IMR-90 (cell line): ENCODE measurements around the gene P2RX7. TPM values are rescaled to one million over a fixed set of nuclear protein-coding genes. Genes with fewer than 3 reads are reported as not detected.

ENCODE experiments used
- ATAC-seq: fragments of 200-7000 bp; cut with Tn5 transposase; 2 replicates; pipeline ENCODE4 v1.9.1; 2020; ENCODE audit warnings: low read depth, mild to moderate bottlenecking, moderate library complexity
- Bru-seq: library from RNA; stranded (reverse); fragments of 400-500 nt; gene quantifications from one replicate; lab custom pipeline; 2021; lab: Mats Ljungman, UMichigan
- BruChase-seq, 2 experiments: library from RNA; stranded (reverse); fragments of 400-500 nt; gene quantifications; one replicate each; lab custom pipeline; 2021; lab: Mats Ljungman, UMichigan
- BruUV-seq: library from RNA; stranded (reverse); fragments of 400-500 nt; replicated peaks from 2 replicates; lab custom pipeline; 2021; lab: Mats Ljungman, UMichigan
- CTCF ChIA-PET: fragments of 300-600 bp; formaldehyde crosslinking; extraction: SDS; loops from one replicate; lab custom pipeline; 2021; ENCODE audit warnings: antibody characterized with exemption; lab: Yijun Ruan, JAX
- POLR2A ChIA-PET: fragments of 300-600 bp; sonication (Branson Sonifier 250); formaldehyde crosslinking; loops from one replicate; lab custom pipeline; 2022; ENCODE audit warnings: antibody characterized with exemption; ENCODE audit not compliant: unreplicated experiment; lab: Charles Lee
- DNase-seq: peaks from one replicate; pipeline ENCODE4 v3.0.0; 2013
- H2AFZ ChIP-seq: replicated peaks from 2 replicates; pipeline ENCODE3; 2013; ENCODE audit warnings: low read length, mild to moderate bottlenecking; ENCODE audit not compliant: poor library complexity
- H2AK5ac ChIP-seq: 2 replicates; pipeline ENCODE4 v1.6.1; 2013; ENCODE audit warnings: low read depth, low read length, inconsistent platforms
- H2AK9ac ChIP-seq: replicated peaks from 2 replicates; pipeline ENCODE3; 2013; ENCODE audit warnings: mild to moderate bottlenecking, low read depth, low read length, moderate library complexity; ENCODE audit not compliant: poor library complexity
- H2BK120ac ChIP-seq: 2 replicates; pipeline ENCODE4 v1.6.1; 2013; ENCODE audit warnings: low read depth, low read length, inconsistent platforms
- H2BK15ac ChIP-seq: 3 replicates; pipeline ENCODE4 v1.6.1; 2013; ENCODE audit warnings: low read depth, low read length, inconsistent platforms
- H2BK20ac ChIP-seq: 2 replicates; pipeline ENCODE4 v1.6.1; 2013; ENCODE audit warnings: low read depth, mild to moderate bottlenecking, inconsistent platforms, low read length, moderate library complexity
- H2BK5ac ChIP-seq: 2 replicates; pipeline ENCODE4 v1.6.1; 2013; ENCODE audit warnings: mild to moderate bottlenecking, low read depth, low read length, inconsistent platforms; ENCODE audit not compliant: poor library complexity, severe bottlenecking
- H3K14ac ChIP-seq: replicated peaks from 2 replicates; pipeline ENCODE4 v1.6.1; 2013; ENCODE audit warnings: low read depth, low read length, inconsistent platforms
- H3K18ac ChIP-seq: 2 replicates; pipeline ENCODE4 v1.6.1; 2013; ENCODE audit warnings: low read depth, low read length, control low read depth
- H3K23ac ChIP-seq: 2 replicates; pipeline ENCODE4 v1.6.1; 2013; ENCODE audit warnings: low read depth, low read length, inconsistent platforms
- H3K27ac ChIP-seq: 2 replicates; pipeline ENCODE4 v1.5.1; 2013; ENCODE audit warnings: mild to moderate bottlenecking, control low read depth, low read length; ENCODE audit not compliant: insufficient read depth
- H3K27me3 ChIP-seq: 2 replicates; pipeline ENCODE4 v1.6.1; 2013; ENCODE audit warnings: low read length; ENCODE audit not compliant: control insufficient read depth, insufficient read depth
- H3K36me3 ChIP-seq: 2 replicates; pipeline ENCODE4 v1.6.1; 2013; ENCODE audit warnings: low read length, mixed read lengths; ENCODE audit not compliant: control insufficient read depth, insufficient read depth
- H3K4ac ChIP-seq: 2 replicates; pipeline ENCODE4 v1.6.1; 2013; ENCODE audit warnings: low read depth, low read length, inconsistent platforms
- H3K4me1 ChIP-seq: 2 replicates; pipeline ENCODE4 v1.6.1; 2013; ENCODE audit warnings: low read length, mixed read lengths; ENCODE audit not compliant: control insufficient read depth, insufficient read depth
- H3K4me2 ChIP-seq: 2 replicates; pipeline ENCODE4 v1.6.1; 2013; ENCODE audit warnings: low read depth, mild to moderate bottlenecking, control low read depth, low read length, moderate library complexity
- H3K4me3 ChIP-seq: 2 replicates; pipeline ENCODE4 v1.5.1; 2013; ENCODE audit warnings: low read depth, mild to moderate bottlenecking, control low read depth, low read length, moderate library complexity; ENCODE audit not compliant: insufficient read depth
- H3K56ac ChIP-seq: 2 replicates; pipeline ENCODE4 v1.6.1; 2013; ENCODE audit warnings: low read length, inconsistent platforms; ENCODE audit not compliant: insufficient read depth; ENCODE audit errors: extremely low read depth
- H3K79me1 ChIP-seq, 2 experiments: 2 replicates each; pipeline ENCODE4 v1.6.1; 2013; ENCODE audit warnings: low read length in 2 of 2, inconsistent platforms in 1 of 2, low read depth in 1 of 2
- H3K9ac ChIP-seq: 2 replicates; pipeline ENCODE4 v1.6.1; 2013; ENCODE audit warnings: low read depth, low read length, control low read depth
- H3K9me1 ChIP-seq: 2 replicates; pipeline ENCODE4 v1.6.1; 2013; ENCODE audit warnings: low read length, inconsistent platforms; ENCODE audit not compliant: insufficient read depth
- H3K9me3 ChIP-seq: 2 replicates; pipeline ENCODE4 v1.6.1; 2013; ENCODE audit warnings: low read length; ENCODE audit not compliant: control insufficient read depth, insufficient read depth
- H4K20me1 ChIP-seq: 2 replicates; pipeline ENCODE4 v1.6.1; 2013; ENCODE audit warnings: low read length, inconsistent platforms; ENCODE audit not compliant: insufficient read depth
- H4K5ac ChIP-seq: 2 replicates; pipeline ENCODE4 v1.6.1; 2013; ENCODE audit warnings: mild to moderate bottlenecking, low read depth, low read length, control low read depth
- H4K8ac ChIP-seq, 2 experiments: 2 replicates each; pipeline ENCODE4 v1.6.1; 2013; ENCODE audit warnings: low read depth in 2 of 2, low read length in 2 of 2, control low read depth in 1 of 2, inconsistent platforms in 1 of 2
- H4K91ac ChIP-seq: 2 replicates; pipeline ENCODE4 v1.6.1; 2013; ENCODE audit warnings: low read depth, low read length, inconsistent platforms; ENCODE audit not compliant: insufficient read depth
- MXI1 ChIP-seq: IDR thresholded peaks from 2 replicates; pipeline ENCODE4 v1.6.1; 2012; ENCODE audit warnings: low read depth, mild to moderate bottlenecking, low read length, moderate library complexity, borderline replicate concordance
- RCOR1 ChIP-seq: IDR thresholded peaks from 2 replicates; pipeline ENCODE4 v1.6.1; 2012; ENCODE audit warnings: mild to moderate bottlenecking, low read length, improper control_type of control experiment; ENCODE audit not compliant: insufficient replicate concordance
- WGBS, 2 experiments: methylation state at CpG; one replicate each; pipeline versions ENCODE4 v1.1.5 to v1.1.7; 2013; ENCODE audit warnings: missing lambda C conversion rate in 2 of 2; ENCODE audit not compliant: insufficient read length in 1 of 2; ENCODE audit errors: extremely low coverage in 2 of 2; 5-methylcytosine and 5-hydroxymethylcytosine counted together
- dilution Hi-C: fragments of 300-500 bp; cut with HindIII; formaldehyde crosslinking; loops from one replicate; pipeline ENCODE4 v1.14.3; 2018; ENCODE audit warnings: low sequenced_read_pairs; ENCODE audit not compliant: unreplicated experiment
- in situ Hi-C: fragments of 300-500 bp; cut with MboI; formaldehyde crosslinking; loops from 3 replicates; pipeline ENCODE4 v1.14.3; 2019; ENCODE audit warnings: low sequenced_read_pairs, inconsistent platforms, mixed read lengths
- intact Hi-C: fragments of 100-400 bp; cut with micrococcal nuclease; formaldehyde crosslinking; loops from 2 replicates; pipeline ENCODE4 v1.10.0; 2022
- long read RNA-seq: library from polyadenylated mRNA; unstranded; transcript quantifications from one replicate; pipeline ENCODE4 v2.0.0, GENCODE V29; 2021; ENCODE audit not compliant: unreplicated experiment
- polyA plus RNA-seq, 3 experiments: library from polyadenylated mRNA; depleted of rRNA; stranded (reverse); fragments of >200 nt; gene quantifications; 2 replicates each; pipeline ENCODE4 v1.2.3, GENCODE V29; 2012; ENCODE audit warnings: low replicate concordance in 1 of 3
- total RNA-seq: library from RNA; depleted of rRNA; stranded (reverse); fragments of >200 nt; gene quantifications from 2 replicates; pipeline ENCODE4 v1.2.3, GENCODE V29; 2012; rRNA removed

P2RX7 gene
- under 0.01 and 0.18 TPM in 2 replicates for total RNA-seq
- 0.07 and 0.16 TPM in 2 replicates for polyA plus RNA-seq (2012; rRNA removed)
- 0.04 and 0.15 TPM in 2 replicates for polyA plus RNA-seq (2012; cell fraction: cytosol; rRNA removed)
- 0.10 and 0.24 TPM in 2 replicates for polyA plus RNA-seq (2012; cell fraction: nucleus; rRNA removed; ENCODE audit: low replicate concordance)
- percentile 33 among the genes with signal in this experiment for Bru-seq, nascent RNA
- percentile 39 among the genes with signal in this experiment for BruChase-seq, experiment 1, labeled RNA remaining after a 6-hour chase
- percentile 34 among the genes with signal in this experiment for BruChase-seq, experiment 2, labeled RNA remaining after a 2-hour chase
- long read RNA-seq, partial matches to known transcripts, result 0 of 2 reads
- long read RNA-seq, other reads (novel, unspliced or antisense), result 2 of 2 reads

DNA sequence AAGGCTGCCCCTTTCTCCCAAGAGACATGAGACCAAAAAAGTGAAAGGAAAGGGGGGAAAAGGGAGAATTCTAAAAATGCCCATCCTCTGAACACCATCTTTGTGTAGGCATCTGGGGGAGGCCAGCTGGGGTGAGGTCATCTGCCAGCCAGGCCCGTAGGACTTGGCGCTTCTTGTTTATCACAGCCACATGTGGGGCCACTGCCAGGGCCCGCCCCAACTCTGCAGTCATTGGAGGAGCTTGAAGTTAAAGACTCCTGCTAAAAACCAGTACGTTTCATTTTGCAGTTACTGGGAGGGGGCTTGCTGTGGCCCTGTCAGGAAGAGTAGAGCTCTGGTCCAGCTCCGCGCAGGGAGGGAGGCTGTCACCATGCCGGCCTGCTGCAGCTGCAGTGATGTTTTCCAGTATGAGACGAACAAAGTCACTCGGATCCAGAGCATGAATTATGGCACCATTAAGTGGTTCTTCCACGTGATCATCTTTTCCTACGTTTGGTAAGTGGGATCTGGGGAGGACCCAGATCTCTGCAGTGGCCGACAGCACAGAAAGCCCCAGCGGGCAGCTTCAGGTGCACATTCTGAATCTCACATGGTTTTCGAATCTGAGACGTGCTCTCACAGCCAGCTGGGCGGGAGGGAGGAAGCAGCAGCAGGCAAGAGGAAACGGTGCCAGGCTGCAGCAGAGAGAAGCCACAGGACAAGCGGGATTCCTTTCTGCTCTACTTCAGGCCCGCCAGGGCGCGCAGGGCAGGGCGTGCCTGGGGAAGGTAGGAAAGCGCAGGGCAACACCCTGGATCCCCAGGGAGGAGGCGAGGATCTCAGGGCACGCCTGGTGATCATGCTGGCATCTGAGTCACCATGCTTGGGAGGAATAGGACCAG is at the start of gene P2RX7:
P2RX7 (plus strand) TSS at position 276 of the 881 bp plus-strand sequence; CDS start at position 371, 95 bp downstream.
- H2AK9ac ChIP-seq, result no peak within 1 kb of the TSS
- H2AK5ac ChIP-seq, result no peak within 1 kb of the TSS
- intact Hi-C loops (no loop called here), in situ Hi-C loops (no loop called here), dilution Hi-C loops (no loop called here)
- DNase-seq (peak; percentile 52), ATAC-seq (peak; percentile 89)
- H2BK20ac ChIP-seq, result peak within 1 kb of the TSS; percentile 14; the same call in 1 of the 2 replicates
- no peaks in the 10 kb centered on the region for H3K9me3 ChIP-seq
- H2BK15ac ChIP-seq, result no peak within 1 kb of the TSS
- BruUV-seq, result no TSS peak
- no peaks in the 10 kb centered on the region for H3K79me1 ChIP-seq
- no peak for TF ChIP-seq RCOR1
- peak; percentile 24; the same call in 1 of the 2 replicates for TF ChIP-seq MXI1
- H3K18ac ChIP-seq, result no peak within 1 kb of the TSS
- CTCF ChIA-PET, result no interaction called here
- no peak within 1 kb of the TSS for H4K5ac ChIP-seq
- no peak within 1 kb of the TSS for H3K56ac ChIP-seq
- H3K4me2 ChIP-seq, result peak within 1 kb of the TSS; percentile 84
- peak within 1 kb of the TSS; percentile 14 for H3K9ac ChIP-seq
- 0 out of 2 replicates have a peak within 1 kb of the TSS, but pooled peaks have one; percentile 16 for H2BK120ac ChIP-seq
- no peaks in the 10 kb centered on the region for H3K9me1 ChIP-seq
- H3K36me3 ChIP-seq, result no peaks in the 10 kb centered on the region
- H3K4me3 ChIP-seq, result peak within 1 kb of the TSS; percentile 33
- no peak within 1 kb of the TSS for H2BK5ac ChIP-seq
- WGBS, 2 experiments, result 1% methylated on average over 12 of the region's 25 CpGs; no CpG with 5 or more reads in 1 of the 2 experiments
- H3K27ac ChIP-seq, result 0 out of 2 replicates have a peak within 1 kb of the TSS, but pooled peaks have one; percentile 1
- peaks cover 4% of the 10 kb centered on the region for H3K4me1 ChIP-seq
- peak within 1 kb of the TSS; percentile 93 for H2AFZ ChIP-seq
- H4K20me1 ChIP-seq, result no peaks in the 10 kb centered on the region
- H4K8ac ChIP-seq, result peak within 1 kb of the TSS in 1 of 2 experiments; percentile 75; a peak in 1 of 4 replicates
- H3K4ac ChIP-seq, result no peak within 1 kb of the TSS; the same call in 1 of the 2 replicates
- POLR2A ChIA-PET, result interaction anchor here (1.0 kb wide), 1 partner anchor 15 kb away, joined by 3 read pairs; no protein-coding TSS in a partner anchor
- H3K27me3 ChIP-seq, result peaks cover 4% of the 10 kb centered on the region
- H4K91ac ChIP-seq, result peak within 1 kb of the TSS; percentile 12; the same call in 1 of the 2 replicates
- H3K23ac ChIP-seq, result 0 out of 2 replicates have a peak within 1 kb of the TSS, but pooled peaks have one; percentile 12
- H3K14ac ChIP-seq, result no peak within 1 kb of the TSS; the same call in 1 of the 2 replicates
